HCT116 (cell line): ENCODE measurements around the gene MDP1. TPM values are rescaled to one million over a fixed set of nuclear protein-coding genes. Genes with fewer than 3 reads are reported as not detected.

ENCODE experiments used
- ATAC-seq: fragments of 200-7000 bp; cut with Tn5 transposase; 2 replicates; pipeline ENCODE4 v1.9.1; 2020; ENCODE audit warnings: mild to moderate bottlenecking, moderate library complexity
- BruUV-seq: library from RNA; stranded (reverse); fragments of 400-500 nt; replicated peaks from 2 replicates; lab custom pipeline; 2021; lab: Mats Ljungman, UMichigan
- CTCF ChIA-PET: fragments of 300-600 bp; sonication (Branson Sonifier 250); formaldehyde crosslinking; loops from one replicate; lab custom pipeline; 2021; ENCODE audit warnings: antibody characterized with exemption; lab: Charles Lee
- POLR2A ChIA-PET: fragments of 300-600, 350-600 bp; sonication (Branson Sonifier 250); formaldehyde crosslinking; loops from one replicate; lab custom pipeline; 2021; ENCODE audit warnings: antibody characterized with exemption; lab: Charles Lee
- RAD21 ChIA-PET, 2 experiments: fragments of 300-600 bp; sonication (Branson Sonifier 250); formaldehyde crosslinking; loops; one replicate each; lab custom pipeline; 2023; ENCODE audit warnings: low total read pairs in 2 of 2; ENCODE audit not compliant: uncharacterized antibody in 2 of 2, unreplicated experiment in 2 of 2, low non-redundant PET in 1 of 2; lab: Charles Lee
- DNase-seq: peaks from one replicate; pipeline ENCODE4 v3.0.0-alpha.2; 2010; ENCODE audit warnings: low read depth, low spot score
- H2AFZ ChIP-seq: fragments of 200-600 bp; shearing (Covaris generic), sonication (generic); 2 replicates; pipeline ENCODE4 v1.6.1; 2017; ENCODE audit warnings: low read depth, mixed run types, mixed read lengths, antibody characterized with exemption, low read length; ENCODE audit not compliant: poor library complexity, severe bottlenecking
- H3K27ac ChIP-seq: 2 replicates; pipeline ENCODE4 v1.5.1; 2012; ENCODE audit warnings: low read depth, low read length
- H3K27me3 ChIP-seq: fragments of 200-600 bp; sonication (generic); 2 replicates; pipeline ENCODE4 v1.6.1; 2016; ENCODE audit warnings: mixed run types, low read length, mixed read lengths; ENCODE audit not compliant: insufficient read depth
- H3K36me3 ChIP-seq, 2 experiments: fragments of 200-500 bp in 1 of 2; fragments of 200-600 bp in 1 of 2; sonication (Bioruptor generic) in 1 of 2; sonication (generic) in 1 of 2; 2 replicates each; pipeline versions ENCODE4 v1.5.1 to v1.6.1; 2014 to 2016; ENCODE audit warnings: low read length in 2 of 2, inconsistent platforms in 1 of 2, mixed read lengths in 1 of 2, mixed run types in 1 of 2; ENCODE audit not compliant: insufficient read depth in 2 of 2, control insufficient read depth in 1 of 2
- H3K4me1 ChIP-seq, 2 experiments: fragments of 200-600 bp in 1 of 2; sonication (generic) in 1 of 2; 2 replicates each; pipeline versions ENCODE4 v1.5.1 to v1.6.1; 2012 to 2017; ENCODE audit warnings: low read length in 2 of 2, inconsistent platforms in 1 of 2, mild to moderate bottlenecking in 1 of 2, mixed read lengths in 1 of 2, mixed run types in 1 of 2, moderate library complexity in 1 of 2; ENCODE audit not compliant: insufficient read depth in 2 of 2, control insufficient read depth in 1 of 2
- H3K4me2 ChIP-seq: fragments of 200-600 bp; sonication (generic); 2 replicates; pipeline ENCODE4 v1.6.1; 2017; ENCODE audit warnings: mixed run types, low read length, mixed read lengths
- H3K4me3 ChIP-seq, 2 experiments: fragments of 200-600 bp in 1 of 2; sonication (generic) in 1 of 2; replicated peaks in 1 of 2; 2 replicates each; pipeline ENCODE4 v1.5.1; 2011 to 2016; ENCODE audit warnings: low read length in 2 of 2, control low read depth in 1 of 2, low read depth in 1 of 2, mild to moderate bottlenecking in 1 of 2, mixed read lengths in 1 of 2, mixed run types in 1 of 2
- H3K79me2 ChIP-seq: fragments of 200-600 bp; sonication (generic); 2 replicates; pipeline ENCODE4 v1.6.1; 2017; ENCODE audit warnings: mild to moderate bottlenecking, mixed run types, low read length, moderate library complexity, mixed read lengths; ENCODE audit not compliant: insufficient read depth
- H3K9ac ChIP-seq: fragments of 200-600 bp; sonication (generic); 2 replicates; pipeline ENCODE4 v1.6.1; 2016; ENCODE audit warnings: low read length, mixed read lengths
- H3K9me2 ChIP-seq: fragments of 200-600 bp; sonication (generic), shearing (Covaris generic); 2 replicates; pipeline ENCODE4 v1.6.1; 2017; ENCODE audit warnings: mixed run types, mild to moderate bottlenecking, moderate library complexity; ENCODE audit not compliant: insufficient read depth
- H3K9me3 ChIP-seq, 2 experiments: fragments of 200-500 bp in 1 of 2; fragments of 200-600 bp in 1 of 2; sonication (Bioruptor generic) in 1 of 2; sonication (generic) in 1 of 2; 2 replicates each; pipeline ENCODE4 v1.6.1; 2014 to 2017; ENCODE audit warnings: low read length in 2 of 2, mixed read lengths in 2 of 2, inconsistent platforms in 1 of 2, low read depth in 1 of 2, mild to moderate bottlenecking in 1 of 2, mixed run types in 1 of 2, moderate library complexity in 1 of 2; ENCODE audit not compliant: control insufficient read depth in 1 of 2, insufficient read depth in 1 of 2
- H4K20me1 ChIP-seq: fragments of 200-600 bp; sonication (generic), shearing (Covaris generic); 2 replicates; pipeline ENCODE4 v1.6.1; 2017; ENCODE audit warnings: mixed run types, mild to moderate bottlenecking, moderate library complexity; ENCODE audit not compliant: insufficient read depth
- CBX3 ChIP-seq: IDR thresholded peaks from 2 replicates; pipeline ENCODE4 v1.6.1; 2012; ENCODE audit warnings: low read depth
- CEBPB ChIP-seq: IDR thresholded peaks from 2 replicates; pipeline ENCODE4 v1.6.1; 2012; ENCODE audit warnings: low read depth
- ELF1 ChIP-seq: IDR thresholded peaks from 2 replicates; pipeline ENCODE4 v1.6.1; 2012; ENCODE audit warnings: low read depth, borderline replicate concordance
- EZH2 ChIP-seq: fragments of 200-600 bp; sonication (generic); IDR thresholded peaks from 2 replicates; pipeline ENCODE4 v1.6.1; 2017; ENCODE audit warnings: antibody characterized with exemption, mixed run types
- EZH2phosphoT487 ChIP-seq: fragments of 200-600 bp; IDR thresholded peaks from 2 replicates; pipeline ENCODE4 v1.6.1; 2018; ENCODE audit warnings: antibody characterized with exemption, borderline replicate concordance
- FOSL1 ChIP-seq: IDR thresholded peaks from 2 replicates; pipeline ENCODE4 v1.6.1; 2012; ENCODE audit warnings: low read depth
- JUND ChIP-seq: IDR thresholded peaks from 2 replicates; pipeline ENCODE4 v1.6.1; 2012
- POLR2AphosphoS5 ChIP-seq: IDR thresholded peaks from 2 replicates; pipeline ENCODE4 v1.6.1; 2011; ENCODE audit warnings: mild to moderate bottlenecking, low read depth, low read length, moderate library complexity
- RAD21 ChIP-seq: IDR thresholded peaks from 2 replicates; pipeline ENCODE4 v1.6.1; 2012; ENCODE audit warnings: low read depth, mild to moderate bottlenecking
- SIN3A ChIP-seq: IDR thresholded peaks from 2 replicates; pipeline ENCODE4 v1.6.1; 2012; ENCODE audit warnings: low read depth
- SP1 ChIP-seq: IDR thresholded peaks from 2 replicates; pipeline ENCODE4 v1.6.1; 2012; ENCODE audit warnings: low read depth
- SRF ChIP-seq: IDR thresholded peaks from 2 replicates; pipeline ENCODE4 v1.6.1; 2012; ENCODE audit warnings: low read depth
- YY1 ChIP-seq: IDR thresholded peaks from 2 replicates; pipeline ENCODE4 v1.6.1; 2011; ENCODE audit warnings: low read length, low read depth, moderate library complexity, mild to moderate bottlenecking; ENCODE audit not compliant: insufficient replicate concordance; ENCODE audit errors: extremely low read depth
- ZFX ChIP-seq: fragments of 450-650 bp; IDR thresholded peaks from 2 replicates; pipeline ENCODE4 v1.6.1; 2017
- intact Hi-C: fragments of 100-400 bp; cut with micrococcal nuclease; formaldehyde crosslinking; loops from 2 replicates; pipeline ENCODE4 v1.10.0; 2022
- total RNA-seq: library from RNA; stranded (reverse); gene quantifications from one replicate; pipeline ENCODE4 v1.2.1, GENCODE V29; 2021; ENCODE audit not compliant: unreplicated experiment
- TF ChIP-seq, protein P1 (sequence below): IDR thresholded peaks from 2 replicates; pipeline ENCODE4 v1.6.1; 2012; ENCODE audit warnings: low read depth
- TF ChIP-seq, protein P2 (sequence below): IDR thresholded peaks from 2 replicates; pipeline ENCODE4 v1.6.1; 2012
- TF ChIP-seq, protein P3 (sequence below): IDR thresholded peaks from 2 replicates; pipeline ENCODE4 v1.6.1; 2012
- TF ChIP-seq, protein P4 (sequence below), 3 experiments: fragments of 200-600 bp in 1 of 3; sonication (generic) in 1 of 3; IDR thresholded peaks in 2 of 3; conservative IDR thresholded peaks in 1 of 3; 2 replicates each; pipeline ENCODE4 v1.5.1; 2012 to 2017; ENCODE audit warnings: low read depth in 2 of 3, low read length in 2 of 3, antibody characterized with exemption in 1 of 3, borderline replicate concordance in 1 of 3, control low read depth in 1 of 3, mild to moderate bottlenecking in 1 of 3, mixed read lengths in 1 of 3, mixed run types in 1 of 3, moderate library complexity in 1 of 3; ENCODE audit not compliant: insufficient read depth in 1 of 3
- TF ChIP-seq, protein P5 (sequence below): IDR thresholded peaks from 2 replicates; pipeline ENCODE4 v1.6.1; 2011; ENCODE audit warnings: mild to moderate bottlenecking, low read length, moderate library complexity; ENCODE audit not compliant: insufficient replicate concordance; ENCODE audit errors: extremely low read depth

The MDP1 gene
- total RNA-seq, 1 experiment from 2014 or later = 15.9 TPM

DNA sequence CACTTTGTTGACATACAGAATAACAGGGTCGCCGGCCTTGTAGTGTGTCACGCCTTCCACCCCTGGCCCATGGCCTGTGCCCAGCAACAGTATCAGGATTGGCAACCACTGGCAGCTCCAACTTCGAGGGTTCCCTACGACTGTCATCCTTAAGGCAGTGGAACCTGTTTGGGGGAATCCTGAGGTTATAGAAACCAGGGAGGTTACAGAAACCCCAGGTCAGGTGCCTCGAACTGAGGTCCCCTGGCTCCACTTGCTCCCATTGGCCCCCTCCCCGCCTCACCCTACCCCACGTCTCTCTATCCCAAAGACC is 21.0 kb downstream of the MDP1 start:
- Histone ChIP-seq H3K4me3 (peak overlapping the region; percentile 85 to 88), H3K4me2 (peak overlapping the region; percentile 84), H3K9ac (peak overlapping the region; percentile 91), H3K79me2 (peaks cover 33% of the 10 kb centered on the region), H3K27ac (peak overlapping the region; percentile 96), H4K20me1 (no peaks in the 10 kb centered on the region), H2AFZ (no peak overlapping the region), H3K27me3 (no peaks in the 10 kb centered on the region), H3K36me3 (peaks cover 12% of the 10 kb centered on the region in 2 experiments; a peak in 3 of 4 replicates), H3K9me3 (no peaks in the 10 kb centered on the region), H3K9me2 (no peaks in the 10 kb centered on the region), H3K4me1 (peaks cover 14 to 26% of the 10 kb centered on the region in 2 experiments)
- ATAC-seq = no peak
- DNase-seq = no peak
- intact Hi-C loops = no loop called here
- TF ChIP-seq YY1 = no peak
- TF ChIP-seq FOSL1 = no peak
- TF ChIP-seq, protein P1, sequence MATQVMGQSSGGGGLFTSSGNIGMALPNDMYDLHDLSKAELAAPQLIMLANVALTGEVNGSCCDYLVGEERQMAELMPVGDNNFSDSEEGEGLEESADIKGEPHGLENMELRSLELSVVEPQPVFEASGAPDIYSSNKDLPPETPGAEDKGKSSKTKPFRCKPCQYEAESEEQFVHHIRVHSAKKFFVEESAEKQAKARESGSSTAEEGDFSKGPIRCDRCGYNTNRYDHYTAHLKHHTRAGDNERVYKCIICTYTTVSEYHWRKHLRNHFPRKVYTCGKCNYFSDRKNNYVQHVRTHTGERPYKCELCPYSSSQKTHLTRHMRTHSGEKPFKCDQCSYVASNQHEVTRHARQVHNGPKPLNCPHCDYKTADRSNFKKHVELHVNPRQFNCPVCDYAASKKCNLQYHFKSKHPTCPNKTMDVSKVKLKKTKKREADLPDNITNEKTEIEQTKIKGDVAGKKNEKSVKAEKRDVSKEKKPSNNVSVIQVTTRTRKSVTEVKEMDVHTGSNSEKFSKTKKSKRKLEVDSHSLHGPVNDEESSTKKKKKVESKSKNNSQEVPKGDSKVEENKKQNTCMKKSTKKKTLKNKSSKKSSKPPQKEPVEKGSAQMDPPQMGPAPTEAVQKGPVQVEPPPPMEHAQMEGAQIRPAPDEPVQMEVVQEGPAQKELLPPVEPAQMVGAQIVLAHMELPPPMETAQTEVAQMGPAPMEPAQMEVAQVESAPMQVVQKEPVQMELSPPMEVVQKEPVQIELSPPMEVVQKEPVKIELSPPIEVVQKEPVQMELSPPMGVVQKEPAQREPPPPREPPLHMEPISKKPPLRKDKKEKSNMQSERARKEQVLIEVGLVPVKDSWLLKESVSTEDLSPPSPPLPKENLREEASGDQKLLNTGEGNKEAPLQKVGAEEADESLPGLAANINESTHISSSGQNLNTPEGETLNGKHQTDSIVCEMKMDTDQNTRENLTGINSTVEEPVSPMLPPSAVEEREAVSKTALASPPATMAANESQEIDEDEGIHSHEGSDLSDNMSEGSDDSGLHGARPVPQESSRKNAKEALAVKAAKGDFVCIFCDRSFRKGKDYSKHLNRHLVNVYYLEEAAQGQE = no peak
- TF ChIP-seq, protein P2, sequence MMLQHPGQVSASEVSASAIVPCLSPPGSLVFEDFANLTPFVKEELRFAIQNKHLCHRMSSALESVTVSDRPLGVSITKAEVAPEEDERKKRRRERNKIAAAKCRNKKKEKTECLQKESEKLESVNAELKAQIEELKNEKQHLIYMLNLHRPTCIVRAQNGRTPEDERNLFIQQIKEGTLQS = no peak
- no peak for TF ChIP-seq JUND
- TF ChIP-seq, protein P3, sequence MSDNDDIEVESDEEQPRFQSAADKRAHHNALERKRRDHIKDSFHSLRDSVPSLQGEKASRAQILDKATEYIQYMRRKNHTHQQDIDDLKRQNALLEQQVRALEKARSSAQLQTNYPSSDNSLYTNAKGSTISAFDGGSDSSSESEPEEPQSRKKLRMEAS = no peak
- TF ChIP-seq ZFX = no peak
- TF ChIP-seq, protein P4, sequence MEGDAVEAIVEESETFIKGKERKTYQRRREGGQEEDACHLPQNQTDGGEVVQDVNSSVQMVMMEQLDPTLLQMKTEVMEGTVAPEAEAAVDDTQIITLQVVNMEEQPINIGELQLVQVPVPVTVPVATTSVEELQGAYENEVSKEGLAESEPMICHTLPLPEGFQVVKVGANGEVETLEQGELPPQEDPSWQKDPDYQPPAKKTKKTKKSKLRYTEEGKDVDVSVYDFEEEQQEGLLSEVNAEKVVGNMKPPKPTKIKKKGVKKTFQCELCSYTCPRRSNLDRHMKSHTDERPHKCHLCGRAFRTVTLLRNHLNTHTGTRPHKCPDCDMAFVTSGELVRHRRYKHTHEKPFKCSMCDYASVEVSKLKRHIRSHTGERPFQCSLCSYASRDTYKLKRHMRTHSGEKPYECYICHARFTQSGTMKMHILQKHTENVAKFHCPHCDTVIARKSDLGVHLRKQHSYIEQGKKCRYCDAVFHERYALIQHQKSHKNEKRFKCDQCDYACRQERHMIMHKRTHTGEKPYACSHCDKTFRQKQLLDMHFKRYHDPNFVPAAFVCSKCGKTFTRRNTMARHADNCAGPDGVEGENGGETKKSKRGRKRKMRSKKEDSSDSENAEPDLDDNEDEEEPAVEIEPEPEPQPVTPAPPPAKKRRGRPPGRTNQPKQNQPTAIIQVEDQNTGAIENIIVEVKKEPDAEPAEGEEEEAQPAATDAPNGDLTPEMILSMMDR (IDR thresholded peaks at IDR 0.05 in 2 of 3, conservative IDR thresholded peaks at IDR 0.05 in 1 of 3; ENCODE audit: borderline replicate concordance in 1 of 3, insufficient read depth in 1 of 3, low read depth in 2 of 3, low read length in 2 of 3) = no peak
- no peak for TF ChIP-seq CEBPB
- no peak for TF ChIP-seq RAD21
- TF ChIP-seq EZH2 = no peak
- no peak for TF ChIP-seq CBX3
- TF ChIP-seq SIN3A = no peak
- TF ChIP-seq, protein P5, sequence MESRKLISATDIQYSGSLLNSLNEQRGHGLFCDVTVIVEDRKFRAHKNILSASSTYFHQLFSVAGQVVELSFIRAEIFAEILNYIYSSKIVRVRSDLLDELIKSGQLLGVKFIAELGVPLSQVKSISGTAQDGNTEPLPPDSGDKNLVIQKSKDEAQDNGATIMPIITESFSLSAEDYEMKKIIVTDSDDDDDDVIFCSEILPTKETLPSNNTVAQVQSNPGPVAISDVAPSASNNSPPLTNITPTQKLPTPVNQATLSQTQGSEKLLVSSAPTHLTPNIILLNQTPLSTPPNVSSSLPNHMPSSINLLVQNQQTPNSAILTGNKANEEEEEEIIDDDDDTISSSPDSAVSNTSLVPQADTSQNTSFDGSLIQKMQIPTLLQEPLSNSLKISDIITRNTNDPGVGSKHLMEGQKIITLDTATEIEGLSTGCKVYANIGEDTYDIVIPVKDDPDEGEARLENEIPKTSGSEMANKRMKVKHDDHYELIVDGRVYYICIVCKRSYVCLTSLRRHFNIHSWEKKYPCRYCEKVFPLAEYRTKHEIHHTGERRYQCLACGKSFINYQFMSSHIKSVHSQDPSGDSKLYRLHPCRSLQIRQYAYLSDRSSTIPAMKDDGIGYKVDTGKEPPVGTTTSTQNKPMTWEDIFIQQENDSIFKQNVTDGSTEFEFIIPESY = no peak
- TF ChIP-seq ELF1 = no peak
- TF ChIP-seq SP1 = no peak
- TF ChIP-seq POLR2AphosphoS5 = no peak
- TF ChIP-seq EZH2phosphoT487 = no peak
- TF ChIP-seq SRF = no peak
- BruUV-seq = no TSS peak
- RAD21 ChIA-PET = no interaction called here
- POLR2A ChIA-PET = interaction anchor here (1.3 to 1.9 kb wide), 2 partner anchors 12 to 19 kb away, joined by 4 to 8 read pairs; partner anchors contain the start of gene CHMP4A
- CTCF ChIA-PET = no interaction called here
